ENCODE measurements around the gene ADGRV1.

The ADGRV1 gene

GRCh38 chr5:90783460-90784333 lies 225.1 kb downstream of the ADGRV1 start:
- H3K9me2 ChIP-seq (replicated peaks; ENCODE audit: low read depth, low read length): no peaks in the 10 kb centered on the region
- TF ChIP-seq CTCF (conservative IDR thresholded peaks at IDR 0.05; ENCODE audit: low read length): peak; percentile 69
- TF ChIP-seq EZH2phosphoT487 (IDR thresholded peaks at IDR 0.05; ENCODE audit: borderline replicate concordance): no peak
- no peak overlapping the region for H3K4me3 ChIP-seq (ENCODE audit: low read length, poor library complexity, severe bottlenecking)
- no peaks in the 10 kb centered on the region for H3K36me3 ChIP-seq (ENCODE audit: insufficient read depth, low read length)
- no peaks in the 10 kb centered on the region for H3K4me1 ChIP-seq (ENCODE audit: insufficient read depth, low read length, poor library complexity, severe bottlenecking)
- H3K9me3 ChIP-seq (ENCODE audit: insufficient read depth, low read depth, low read length): no peaks in the 10 kb centered on the region
- no peak overlapping the region for H2AFZ ChIP-seq (ENCODE audit: low read length)
- H3K27me3 ChIP-seq (ENCODE audit: insufficient read depth, low read length, poor library complexity, severe bottlenecking): no peaks in the 10 kb centered on the region
- H3F3A ChIP-seq (ENCODE audit: low read depth): no peaks in the 10 kb centered on the region
- H3K4me2 ChIP-seq (ENCODE audit: low read depth, low read length, poor library complexity, severe bottlenecking): no peak overlapping the region
- H3K79me2 ChIP-seq (ENCODE audit: insufficient read depth, low read length): no peaks in the 10 kb centered on the region
- no peaks in the 10 kb centered on the region for H4K20me1 ChIP-seq (ENCODE audit: insufficient read depth, low read length, poor library complexity, severe bottlenecking)
- H3K9ac ChIP-seq (ENCODE audit: low read depth, low read length, poor library complexity, severe bottlenecking): no peak overlapping the region

GRCh38 chr5:90786756-90787155 lies 228.2 kb downstream of the ADGRV1 start:
- no peak overlapping the region for H3K9ac ChIP-seq (ENCODE audit: low read depth, low read length, poor library complexity, severe bottlenecking)
- no peaks in the 10 kb centered on the region for H3K79me2 ChIP-seq (ENCODE audit: insufficient read depth, low read length)
- H3K4me1 ChIP-seq (ENCODE audit: insufficient read depth, low read length, poor library complexity, severe bottlenecking): no peaks in the 10 kb centered on the region
- H3K9me2 ChIP-seq (replicated peaks; ENCODE audit: low read depth, low read length): no peaks in the 10 kb centered on the region
- peak overlapping the region; percentile 27; the same call in 1 of the 2 replicates for H2AFZ ChIP-seq (ENCODE audit: low read length)
- H3K9me3 ChIP-seq (ENCODE audit: insufficient read depth, low read depth, low read length): no peaks in the 10 kb centered on the region
- TF ChIP-seq CTCF (conservative IDR thresholded peaks at IDR 0.05; ENCODE audit: low read length) (no peak), EZH2phosphoT487 (IDR thresholded peaks at IDR 0.05; ENCODE audit: borderline replicate concordance) (no peak)
- no peaks in the 10 kb centered on the region for H4K20me1 ChIP-seq (ENCODE audit: insufficient read depth, low read length, poor library complexity, severe bottlenecking)
- no peaks in the 10 kb centered on the region for H3F3A ChIP-seq (ENCODE audit: low read depth)
- H3K36me3 ChIP-seq (ENCODE audit: insufficient read depth, low read length): no peaks in the 10 kb centered on the region
- H3K4me2 ChIP-seq (ENCODE audit: low read depth, low read length, poor library complexity, severe bottlenecking): no peak overlapping the region
- H3K27me3 ChIP-seq (ENCODE audit: insufficient read depth, low read length, poor library complexity, severe bottlenecking): no peaks in the 10 kb centered on the region
- no peak overlapping the region for H3K4me3 ChIP-seq (ENCODE audit: low read length, poor library complexity, severe bottlenecking)

- Histone ChIP-seq H3F3A (ENCODE audit: low read depth) (no peaks in the 10 kb centered on the region), H3K9me3 (ENCODE audit: insufficient read depth, low read depth, low read length) (no peaks in the 10 kb centered on the region), H3K79me2 (ENCODE audit: insufficient read depth, low read length) (no peaks in the 10 kb centered on the region), H3K36me3 (ENCODE audit: insufficient read depth, low read length) (no peaks in the 10 kb centered on the region), H3K4me3 (ENCODE audit: low read length, poor library complexity, severe bottlenecking) (no peak overlapping the region), H3K9me2 (replicated peaks; ENCODE audit: low read depth, low read length) (no peaks in the 10 kb centered on the region), H3K4me2 (ENCODE audit: low read depth, low read length, poor library complexity, severe bottlenecking) (no peak overlapping the region), H3K4me1 (ENCODE audit: insufficient read depth, low read length, poor library complexity, severe bottlenecking) (no peaks in the 10 kb centered on the region), H2AFZ (ENCODE audit: low read length) (no peak overlapping the region), H4K20me1 (ENCODE audit: insufficient read depth, low read length, poor library complexity, severe bottlenecking) (no peaks in the 10 kb centered on the region), H3K9ac (ENCODE audit: low read depth, low read length, poor library complexity, severe bottlenecking) (no peak overlapping the region), H3K27me3 (ENCODE audit: insufficient read depth, low read length, poor library complexity, severe bottlenecking) (no peaks in the 10 kb centered on the region)
- no peak for TF ChIP-seq EZH2phosphoT487 (IDR thresholded peaks at IDR 0.05; ENCODE audit: borderline replicate concordance)
- no peak for TF ChIP-seq CTCF (conservative IDR thresholded peaks at IDR 0.05; ENCODE audit: low read length)
Measured at GRCh38 chr5:90792725-90793124, 234.1 kb downstream of the ADGRV1 start.

Data from Loucy (cell line).